Pancreas (tissue), 10 donors: ENCODE results near the gene SDHA. TPM values are rescaled to one million over a fixed set of nuclear protein-coding genes. Genes with fewer than 3 reads are reported as not detected.
A peak's percentile ranks its signal among the peaks of the same experiment; 100 is the strongest.
"Not testable (repeated sequence)": the region's sequence is repeated elsewhere in the genome, so short reads cannot be mapped to it uniquely, and the experiment has no call there.

Experiments
- ATAC-seq, 4 donors: fragments of 200-7000 bp; cut with Tn5 transposase; one replicate each; pipeline versions ENCODE4 v1.8.0 to v1.9.1; 2020; ENCODE audit warnings: mild to moderate bottlenecking in 4 of 4, moderate library complexity in 4 of 4
- DNase-seq, 6 donors: peaks; one replicate each; pipeline ENCODE4 v3.0.0-alpha.2; 2020
- FAIRE-seq: peaks from 2 replicates; lab custom pipeline; 2012; peaks lifted over from hg19 to GRCh38; lab: Jason Lieb, UNC
- H3K27ac ChIP-seq, 4 donors: fragments of 200-600 bp; sonication (generic); 1 replicate in 3 of 4; 2 replicates in 1 of 4; pipeline versions ENCODE4 v1.5.0 to v1.8.0; 2020
- H3K27me3 ChIP-seq, 4 donors: fragments of 200-600 bp; one replicate each; pipeline ENCODE4 v1.8.0; 2021
- H3K36me3 ChIP-seq, 3 donors: fragments of 200-600 bp; sonication (generic) in 1 of 3; one replicate each; pipeline versions ENCODE4 v1.5.0 to v1.8.0; 2020 to 2021
- H3K4me1 ChIP-seq, 3 donors: fragments of 200-600 bp; one replicate each; pipeline ENCODE4 v1.8.0; 2021
- H3K4me3 ChIP-seq, 4 donors: fragments of 200-600 bp; sonication (generic) in 2 of 4; one replicate each; pipeline versions ENCODE4 v1.5.0 to v1.8.0; 2020 to 2021
- H3K9me3 ChIP-seq, 4 donors: fragments of 200-600 bp; one replicate each; pipeline ENCODE4 v1.8.0; 2021
- CTCF ChIP-seq, 4 donors: fragments of 200-600 bp; sonication (generic) in 3 of 4; IDR thresholded peaks; one replicate each; pipeline versions ENCODE4 v1.5.0 to v1.8.0; 2021; ENCODE audit warnings: antibody characterized with exemption in 4 of 4
- WGBS, 2 donors: extraction: QIAGEN DNeasy Blood & Tissue Kit; methylation state at CpG; one replicate each; pipeline ENCODE4 v1.1.7; 2013; 5-methylcytosine and 5-hydroxymethylcytosine counted together
- intact Hi-C, 3 donors: fragments of 100-400 bp; cut with DNase I; formaldehyde crosslinking; loops; one replicate each; pipeline versions ENCODE4 v1.11.1 to v1.14.2; 2022
- polyA plus RNA-seq, 2 donors: library from polyadenylated mRNA; stranded (reverse); fragments of 200-250 nt; gene quantifications; one replicate each; pipeline ENCODE4 v1.2.3, GENCODE V29; 2013
- total RNA-seq, 6 donors: library from RNA; stranded (reverse); fragmentation: NEBNext Ultra II Directional in 4 of 6; extraction: Animal tissue kit (Norgen Biotek cat#: 25700) in 4 of 6; gene quantifications; one replicate each; pipeline versions ENCODE4 v1.2.1 to v1.2.4, GENCODE V29; 2021 to 2023
- donor health status: healthy with polysubstance abuse.
- donor health status: DM: no; HTN: no; CAD: no; lungs with moderate emphysema.
- donor health status: DM: no; HTN: no; CAD: no.
- donor health status: control.
- donor health status: control.
- donor health status: Bipolar disorder and iron deficiency.
- donor health status: DM: yes; HTN: yes; CAD: no.
- donor health status: DM: no; HTN: no; CAD: no.
- donor health status: DM: no; HTN: no; CAD: no.
- donor health status: DM: yes; HTN: yes; CAD: no.

SDHA gene
- total and polyA plus RNA-seq, 8 donors = 37.9 to 69.4 (median 53.1) TPM

GRCh38 chr5:213803-214395 is 4.2 kb upstream of the SDHA start:
- Histone ChIP-seq H3K36me3 (no peaks in the 10 kb centered on the region), H3K27me3 (no peaks in the 10 kb centered on the region), H3K4me1 (no peaks in the 10 kb centered on the region), H3K9me3 (no peaks in the 10 kb centered on the region), H3K27ac (no peak overlapping the region), H3K4me3 (no peak overlapping the region)
- DNase-seq (no peak), ATAC-seq (no peak), FAIRE-seq (no peak)
- intact Hi-C loops = no loop called here
- 92 to 93% methylated on average over 12 of the region's 12 CpGs for WGBS, 2 donors
- TF ChIP-seq CTCF (IDR thresholded peaks at IDR 0.05) = no peak

GRCh38 chr5:215256-215655 is 2.9 kb upstream of the SDHA start:
- 93 to 100% methylated on average over 1 to 2 of the region's 2 CpGs for WGBS, 2 donors
- H3K4me1 ChIP-seq, H3K27ac ChIP-seq, H3K36me3 ChIP-seq, H3K9me3 ChIP-seq, ATAC-seq, H3K4me3 ChIP-seq, FAIRE-seq, DNase-seq, intact Hi-C loops, H3K27me3 ChIP-seq: not testable (repeated sequence)

- WGBS, 2 donors = 89 to 90% methylated on average over 9 of the region's 10 CpGs
- ATAC-seq, H3K36me3 ChIP-seq, H3K27ac ChIP-seq, H3K4me3 ChIP-seq, H3K4me1 ChIP-seq, DNase-seq, H3K27me3 ChIP-seq, intact Hi-C loops, FAIRE-seq, H3K9me3 ChIP-seq: not testable (repeated sequence)
These were observed 2.0 kb upstream of the SDHA start for GRCh38 chr5:216076-216475.

GRCh38 chr5:218457-219291 is 554 bp downstream of the SDHA start:
- H3K4me1 ChIP-seq = no peaks in the 10 kb centered on the region
- H3K9me3 ChIP-seq = no peaks in the 10 kb centered on the region
- H3K27ac ChIP-seq = peak overlapping the region; percentile 70 to 88 (median 80)
- peak overlapping the region; percentile 98 to 99 (median 98) for H3K4me3 ChIP-seq
- no peak for FAIRE-seq
- WGBS, 2 donors = 0% methylated on average over 62 to 73 of the region's 73 CpGs
- H3K36me3 ChIP-seq = no peaks in the 10 kb centered on the region
- TF ChIP-seq CTCF (IDR thresholded peaks at IDR 0.05) = no peak
- peak; percentile 60 to 70 (median 64) for ATAC-seq
- intact Hi-C loops = no loop called here
- DNase-seq = peak; percentile 46 to 86 (median 60)
- H3K27me3 ChIP-seq = no peaks in the 10 kb centered on the region

GRCh38 chr5:219460-219863 is 1.3 kb downstream of the SDHA start:
- FAIRE-seq (no peak), ATAC-seq (peak in 2 of 4 donors; percentile 15 to 18), DNase-seq (no peak)
- no peaks in the 10 kb centered on the region for H3K27me3 ChIP-seq
- peaks cover 0 to 6% (median 0%) of the 10 kb centered on the region in 3 donors for H3K36me3 ChIP-seq
- H3K27ac ChIP-seq = peak overlapping the region in 2 of 4 donors; percentile 79 to 88
- H3K4me3 ChIP-seq = peak overlapping the region in 3 of 4 donors; percentile 98 to 99 (median 99)
- TF ChIP-seq CTCF (IDR thresholded peaks at IDR 0.05) = no peak
- no peaks in the 10 kb centered on the region for H3K4me1 ChIP-seq
- no peaks in the 10 kb centered on the region for H3K9me3 ChIP-seq
- intact Hi-C loops = no loop called here
- 10 to 12% methylated on average over 9 of the region's 9 CpGs for WGBS, 2 donors
